ENCODE results near the gene PCDHGA2. TPM values are rescaled to one million over a fixed set of nuclear protein-coding genes. Genes with fewer than 3 reads are reported as not detected.
"Not testable (repeated sequence)": the region's sequence is repeated elsewhere in the genome, so short reads cannot be mapped to it uniquely, and the experiment has no call there.

PCDHGA2 gene
- total RNA-seq, 1 donor from 2014 or later = 0.72 TPM

GRCh38 chr5:141343953-141344463, 5.4 kb downstream of the PCDHGA2 start:
- Mint-ChIP-seq H3K9me3 (ENCODE audit: low read depth) (peaks cover 37% of the 10 kb centered on the region), H3K4me1 (ENCODE audit: low read depth) (no peaks in the 10 kb centered on the region), H3K27ac (no peak overlapping the region), H3K27me3 (no peaks in the 10 kb centered on the region), H3K36me3 (ENCODE audit: insufficient read depth) (peaks cover 11% of the 10 kb centered on the region), H3K4me3 (ENCODE audit: low read depth) (peak overlapping the region; percentile 49)
- no peak for DNase-seq (ENCODE audit: low spot score, unreplicated experiment)
- no peak for TF ChIP-seq CTCF (IDR thresholded peaks at IDR 0.05; ENCODE audit: unreplicated experiment)

- peaks cover 39% of the 10 kb centered on the region for H3K9me3 Mint-ChIP-seq (ENCODE audit: low read depth)
- no peak overlapping the region for H3K4me3 Mint-ChIP-seq (ENCODE audit: low read depth)
- no peak for DNase-seq (ENCODE audit: low spot score, unreplicated experiment)
- peaks cover 8% of the 10 kb centered on the region for H3K36me3 Mint-ChIP-seq (ENCODE audit: insufficient read depth)
- H3K4me1 Mint-ChIP-seq (ENCODE audit: low read depth) = no peaks in the 10 kb centered on the region
- no peak for TF ChIP-seq CTCF (IDR thresholded peaks at IDR 0.05; ENCODE audit: unreplicated experiment)
- H3K27ac Mint-ChIP-seq = no peak overlapping the region
- no peaks in the 10 kb centered on the region for H3K27me3 Mint-ChIP-seq
These were observed 6.8 kb downstream of the PCDHGA2 start for GRCh38 chr5:141345327-141345726.

- H3K9me3 Mint-ChIP-seq (ENCODE audit: low read depth) = peaks cover 40% of the 10 kb centered on the region
- DNase-seq (ENCODE audit: low spot score, unreplicated experiment); H3K4me3 Mint-ChIP-seq (ENCODE audit: low read depth); H3K27ac Mint-ChIP-seq; H3K27me3 Mint-ChIP-seq; H3K4me1 Mint-ChIP-seq (ENCODE audit: low read depth); H3K36me3 Mint-ChIP-seq (ENCODE audit: insufficient read depth): not testable (repeated sequence)
These were observed 7.5 kb downstream of the PCDHGA2 start for GRCh38 chr5:141346017-141346416.

GRCh38 chr5:141349917-141350619, 11.5 kb downstream of the PCDHGA2 start, which contains the start of gene PCDHGB1:
PCDHGB1 (plus strand) TSS chr5:141350099; CDS start chr5:141350261, 162 bp downstream.
- no peak for DNase-seq (ENCODE audit: low spot score, unreplicated experiment)
- Mint-ChIP-seq H3K36me3 (ENCODE audit: insufficient read depth) (peaks cover 9% of the 10 kb centered on the region), H3K27me3 (no peaks in the 10 kb centered on the region), H3K4me1 (ENCODE audit: low read depth) (no peaks in the 10 kb centered on the region), H3K27ac (no peak within 1 kb of the TSS), H3K4me3 (ENCODE audit: low read depth) (peak within 1 kb of the TSS; percentile 37), H3K9me3 (ENCODE audit: low read depth) (peaks cover 32% of the 10 kb centered on the region)
- peak; percentile 22 for TF ChIP-seq CTCF (IDR thresholded peaks at IDR 0.05; ENCODE audit: unreplicated experiment)

GRCh38 chr5:141351591-141351990, 13.0 kb downstream of the PCDHGA2 start:
- peaks cover 38% of the 10 kb centered on the region for H3K9me3 Mint-ChIP-seq (ENCODE audit: low read depth)
- no peak overlapping the region for H3K4me3 Mint-ChIP-seq (ENCODE audit: low read depth)
- no peak for DNase-seq (ENCODE audit: low spot score, unreplicated experiment)
- no peak overlapping the region for H3K27ac Mint-ChIP-seq
- H3K36me3 Mint-ChIP-seq (ENCODE audit: insufficient read depth) = peaks cover 10% of the 10 kb centered on the region
- H3K4me1 Mint-ChIP-seq (ENCODE audit: low read depth) = no peaks in the 10 kb centered on the region
- no peaks in the 10 kb centered on the region for H3K27me3 Mint-ChIP-seq
- no peak for TF ChIP-seq CTCF (IDR thresholded peaks at IDR 0.05; ENCODE audit: unreplicated experiment)

Measured in progenitor cell of endocrine pancreas (in vitro differentiated cells).